K562 (cell line): ENCODE results near the gene MYO9A. TPM values are rescaled to one million over a fixed set of nuclear protein-coding genes. Genes with fewer than 3 reads are reported as not detected.

Source experiments
- ARHGAP35 ChIP-seq: fragments of 450-650 bp; IDR thresholded peaks from 2 replicates; pipeline ENCODE4 v1.6.1; 2018; ENCODE audit not compliant: partially characterized antibody
- BHLHE40 ChIP-seq: IDR thresholded peaks from 2 replicates; pipeline ENCODE4 v1.6.1; 2011; ENCODE audit warnings: low read length, improper control_type of control experiment
- CBX5 ChIP-seq: IDR thresholded peaks from 2 replicates; pipeline ENCODE4 v1.6.1; 2014; ENCODE audit warnings: low read depth, borderline replicate concordance
- CHCHD3 ChIP-seq: fragments of 250-450 bp; sonication (Bioruptor Pico); IDR thresholded peaks from 2 replicates; pipeline ENCODE4 v2.1.2; 2022; ENCODE audit warnings: mild to moderate bottlenecking
- FOXJ2 ChIP-seq: fragments of 200-800 bp; sonication (Bioruptor generic); IDR thresholded peaks from 2 replicates; pipeline ENCODE4 v1.6.1; 2016; ENCODE audit warnings: missing genetic modification characterization, missing compliant biosample characterization
- GTF2A2 ChIP-seq: IDR thresholded peaks from 2 replicates; pipeline ENCODE4 v1.6.1; 2016; ENCODE audit warnings: mild to moderate bottlenecking, missing genetic modification characterization, missing compliant biosample characterization
- SETDB1 ChIP-seq: IDR thresholded peaks from one replicate; pipeline ENCODE4 v1.6.1; 2012; ENCODE audit warnings: low read length, control low read depth, inconsistent platforms
- TRIM24 ChIP-seq, 2 experiments: fragments of 450-650 bp; IDR thresholded peaks; 2 replicates each; pipeline ENCODE4 v1.6.1; 2016
- ZKSCAN3 ChIP-seq: fragments of 250-450 bp; sonication (Bioruptor Pico); IDR thresholded peaks from 2 replicates; pipeline ENCODE4 v1.4.0; 2020
- ZNF23 ChIP-seq: fragments of 250-450 bp; sonication (Bioruptor Pico); IDR thresholded peaks from 2 replicates; pipeline ENCODE4 v1.4.0; 2020; ENCODE audit warnings: mild to moderate bottlenecking
- polyA plus RNA-seq, 8 experiments: library from polyadenylated mRNA; depleted of rRNA in 4 of 8; stranded (reverse) in 5 of 8; unstranded in 3 of 8; fragments of >200 nt; fragmentation: Nextera tagmentation in 2 of 8; fragmentation: Illumina TruSeq in 1 of 8; extraction: Ambion mirVana in 2 of 8; extraction: Trizol in 1 of 8; gene quantifications; 2 replicates each; pipeline versions ENCODE4 v1.2.1 to v1.2.3, GENCODE V29; 2011 to 2014; ENCODE audit warnings: inconsistent platforms in 1 of 8, missing spikeins in 1 of 8
- total RNA-seq, 7 experiments: library from RNA; depleted of rRNA in 6 of 7; stranded (reverse); fragments of >200 nt in 6 of 7; fragmentation: Illumina TruSeq in 2 of 7; extraction: Trizol in 2 of 7; gene quantifications; 2 replicates each; pipeline versions ENCODE4 v1.2.1 to v1.2.3, GENCODE V29; 2011 to 2021; ENCODE audit warnings: low replicate concordance in 1 of 7
- TF ChIP-seq, protein P1 (sequence below): fragments of 450-650 bp; formaldehyde crosslinking; IDR thresholded peaks from 2 replicates; pipeline ENCODE4 v1.4.0; 2020; ENCODE audit warnings: mild to moderate bottlenecking, moderate library complexity
- TF ChIP-seq, protein P2 (sequence below): sonication (generic); formaldehyde crosslinking; IDR thresholded peaks from 2 replicates; pipeline ENCODE4 v1.8.1; 2022; ENCODE audit warnings: missing genetic modification reagents

The MYO9A gene
- total and polyA plus RNA-seq, 9 of the 15 experiments (the other 6 are each of a cell fraction or from before 2014, with no cell fraction given), result 1.9 to 15.4 (median 5.8) TPM

DNA sequence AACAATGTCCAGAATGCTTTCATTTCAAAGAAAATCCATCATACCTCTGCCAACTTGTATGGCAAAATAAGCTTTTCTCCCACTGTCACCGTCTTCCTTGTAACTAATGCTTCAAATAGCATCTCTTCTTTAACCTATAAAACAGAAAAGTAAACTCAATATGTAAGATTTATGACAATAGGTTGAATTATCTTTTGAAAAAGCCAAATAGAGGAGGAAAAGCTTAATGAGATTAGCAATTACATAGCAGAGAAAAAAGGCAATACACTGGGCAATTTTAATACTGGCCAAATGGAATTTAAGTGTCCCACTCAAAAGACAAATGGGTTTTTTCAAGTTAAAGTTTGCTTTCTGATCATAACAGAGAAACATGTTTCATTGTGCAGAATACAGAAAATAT lies 118.1 kb downstream of the MYO9A start (continued):
- no peak for TF ChIP-seq SETDB1
- no peak for TF ChIP-seq ARHGAP35
- TF ChIP-seq ZNF23, result no peak
- no peak for TF ChIP-seq FOXJ2 (tag)
- TF ChIP-seq CBX5, result no peak
- no peak for TF ChIP-seq TRIM24 (IDR thresholded peaks at IDR 0.05)
- no peak for TF ChIP-seq ZKSCAN3
- TF ChIP-seq BHLHE40, result no peak
- no peak for TF ChIP-seq GTF2A2 (tag)
- TF ChIP-seq, protein P1, sequence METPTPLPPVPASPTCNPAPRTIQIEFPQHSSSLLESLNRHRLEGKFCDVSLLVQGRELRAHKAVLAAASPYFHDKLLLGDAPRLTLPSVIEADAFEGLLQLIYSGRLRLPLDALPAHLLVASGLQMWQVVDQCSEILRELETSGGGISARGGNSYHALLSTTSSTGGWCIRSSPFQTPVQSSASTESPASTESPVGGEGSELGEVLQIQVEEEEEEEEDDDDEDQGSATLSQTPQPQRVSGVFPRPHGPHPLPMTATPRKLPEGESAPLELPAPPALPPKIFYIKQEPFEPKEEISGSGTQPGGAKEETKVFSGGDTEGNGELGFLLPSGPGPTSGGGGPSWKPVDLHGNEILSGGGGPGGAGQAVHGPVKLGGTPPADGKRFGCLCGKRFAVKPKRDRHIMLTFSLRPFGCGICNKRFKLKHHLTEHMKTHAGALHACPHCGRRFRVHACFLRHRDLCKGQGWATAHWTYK (CRISPR knock-in tag), result no peak
- no peak for TF ChIP-seq CHCHD3 (CRISPR knock-in tag)
- TF ChIP-seq, protein P2, sequence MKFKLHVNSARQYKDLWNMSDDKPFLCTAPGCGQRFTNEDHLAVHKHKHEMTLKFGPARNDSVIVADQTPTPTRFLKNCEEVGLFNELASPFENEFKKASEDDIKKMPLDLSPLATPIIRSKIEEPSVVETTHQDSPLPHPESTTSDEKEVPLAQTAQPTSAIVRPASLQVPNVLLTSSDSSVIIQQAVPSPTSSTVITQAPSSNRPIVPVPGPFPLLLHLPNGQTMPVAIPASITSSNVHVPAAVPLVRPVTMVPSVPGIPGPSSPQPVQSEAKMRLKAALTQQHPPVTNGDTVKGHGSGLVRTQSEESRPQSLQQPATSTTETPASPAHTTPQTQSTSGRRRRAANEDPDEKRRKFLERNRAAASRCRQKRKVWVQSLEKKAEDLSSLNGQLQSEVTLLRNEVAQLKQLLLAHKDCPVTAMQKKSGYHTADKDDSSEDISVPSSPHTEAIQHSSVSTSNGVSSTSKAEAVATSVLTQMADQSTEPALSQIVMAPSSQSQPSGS (CRISPR knock-in tag), result no peak
